ENCODE data around the gene CD177.
"Not testable (repeated sequence)": the region's sequence is repeated elsewhere in the genome, so short reads cannot be mapped to it uniquely, and the experiment has no call there.

The CD177 gene

GRCh38 chr19:43367822-43368221 is 14.3 kb downstream of the CD177 start:
- Histone ChIP-seq H3K79me2 (no peaks in the 10 kb centered on the region), H3K9ac (no peak overlapping the region), H3K27ac (no peak overlapping the region), H3K9me3 (ENCODE audit: control insufficient read depth, low read length) (no peaks in the 10 kb centered on the region), H2AFZ (no peak overlapping the region), H3K27me3 (ENCODE audit: control insufficient read depth, insufficient read depth, low read length) (no peaks in the 10 kb centered on the region), H3K4me2 (ENCODE audit: low read length) (no peak overlapping the region), H3K4me3 (ENCODE audit: low read depth, low read length) (no peak overlapping the region), H3K4me1 (no peaks in the 10 kb centered on the region), H3K36me3 (ENCODE audit: control insufficient read depth, insufficient read depth, low read length) (no peaks in the 10 kb centered on the region)
- no peak for TF ChIP-seq CTCF (IDR thresholded peaks at IDR 0.05)

DNA sequence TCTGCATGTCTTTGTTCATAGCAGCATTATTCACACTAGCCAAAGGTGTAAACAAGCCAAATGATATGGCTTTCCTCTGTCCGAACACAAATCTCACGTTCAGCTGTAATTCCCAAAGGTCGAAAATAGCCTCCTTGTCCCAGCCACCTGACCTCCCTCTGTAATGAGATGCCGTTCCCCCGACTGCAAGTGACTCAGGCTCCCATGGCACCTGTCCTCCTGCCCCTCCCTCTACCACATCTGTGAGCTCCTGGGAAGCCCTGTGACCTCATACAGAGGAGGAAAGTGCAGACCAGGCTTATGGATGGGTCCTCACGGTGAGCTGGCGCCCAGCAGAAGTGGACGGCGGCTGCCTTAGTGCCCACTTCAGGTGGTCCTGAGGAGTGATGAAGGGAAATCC is 15.4 kb downstream of the CD177 start:
- H3K9ac ChIP-seq; H3K36me3 ChIP-seq (ENCODE audit: control insufficient read depth, insufficient read depth, low read length); H3K4me1 ChIP-seq; H3K27ac ChIP-seq; H3K79me2 ChIP-seq; H2AFZ ChIP-seq; H3K9me3 ChIP-seq (ENCODE audit: control insufficient read depth, low read length); H3K4me2 ChIP-seq (ENCODE audit: low read length); H3K4me3 ChIP-seq (ENCODE audit: low read depth, low read length); H3K27me3 ChIP-seq (ENCODE audit: control insufficient read depth, insufficient read depth, low read length): not testable (repeated sequence)

- H2AFZ ChIP-seq: no peak overlapping the region
These were observed 18.4 kb downstream of the CD177 start for GRCh38 chr19:43371909-43372308.

DNA sequence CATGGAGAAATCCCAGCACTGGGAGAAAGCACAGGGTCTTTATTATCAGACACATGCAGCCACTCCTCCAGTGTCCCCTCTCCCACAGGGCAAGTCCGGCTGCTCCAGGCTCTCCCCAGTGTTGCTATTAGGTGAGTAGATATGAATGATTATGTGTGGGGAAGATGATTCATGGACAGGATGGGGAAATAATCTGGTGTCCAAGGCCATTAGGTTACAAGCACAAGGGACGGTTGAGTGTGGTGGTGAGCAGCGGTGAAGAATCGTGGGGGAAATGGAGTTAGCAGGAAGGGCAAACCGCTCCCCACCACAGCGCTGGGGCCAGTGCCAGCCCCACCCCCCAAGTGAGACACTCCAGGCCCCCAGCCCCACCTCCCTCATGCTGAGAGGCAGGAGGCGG is 19.0 kb downstream of the CD177 start:
- Histone ChIP-seq H3K36me3 (ENCODE audit: control insufficient read depth, insufficient read depth, low read length) (no peaks in the 10 kb centered on the region), H3K9ac (no peak overlapping the region), H3K4me1 (no peaks in the 10 kb centered on the region), H3K4me2 (ENCODE audit: low read length) (no peak overlapping the region), H3K79me2 (no peaks in the 10 kb centered on the region), H3K27me3 (ENCODE audit: control insufficient read depth, insufficient read depth, low read length) (no peaks in the 10 kb centered on the region), H3K27ac (no peak overlapping the region), H3K9me3 (ENCODE audit: control insufficient read depth, low read length) (no peaks in the 10 kb centered on the region), H3K4me3 (ENCODE audit: low read depth, low read length) (no peak overlapping the region), H2AFZ (no peak overlapping the region)
- no peak for TF ChIP-seq CTCF (IDR thresholded peaks at IDR 0.05)

More at GRCh38 chr19:43371909-43372308, 18.4 kb downstream of the CD177 start:
- TF ChIP-seq CTCF (IDR thresholded peaks at IDR 0.05): no peak
- Histone ChIP-seq H3K4me3 (ENCODE audit: low read depth, low read length) (no peak overlapping the region), H3K9ac (no peak overlapping the region), H3K4me2 (ENCODE audit: low read length) (no peak overlapping the region), H3K79me2 (no peaks in the 10 kb centered on the region), H3K36me3 (ENCODE audit: control insufficient read depth, insufficient read depth, low read length) (no peaks in the 10 kb centered on the region), H3K27ac (no peak overlapping the region), H3K4me1 (no peaks in the 10 kb centered on the region), H3K27me3 (ENCODE audit: control insufficient read depth, insufficient read depth, low read length) (no peaks in the 10 kb centered on the region), H3K9me3 (ENCODE audit: control insufficient read depth, low read length) (no peaks in the 10 kb centered on the region)

DNA sequence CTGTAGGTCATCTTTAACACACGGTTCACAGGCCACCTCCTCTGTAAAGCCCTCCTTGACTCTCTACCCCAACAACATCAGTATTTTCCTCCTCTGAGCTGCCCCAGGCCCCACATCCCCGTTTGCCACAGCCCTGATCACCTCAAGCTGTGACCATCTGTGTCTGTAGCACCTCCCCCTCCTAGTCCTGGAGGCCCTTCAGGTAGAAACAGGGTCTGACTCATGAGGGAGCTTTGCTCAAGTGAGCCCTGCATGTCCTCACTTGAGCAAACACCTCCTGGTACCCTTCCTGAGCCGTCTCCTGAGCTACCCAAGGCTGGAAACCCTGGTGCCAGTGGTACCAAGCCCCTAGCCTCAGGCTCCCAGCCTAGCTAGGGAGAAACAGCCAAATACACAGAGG is 24.1 kb downstream of the CD177 start:
- not testable (repeated sequence) for H3K27me3 ChIP-seq (ENCODE audit: control insufficient read depth, insufficient read depth, low read length); H3K4me1 ChIP-seq

GRCh38 chr19:43380008-43380407 is 26.5 kb downstream of the CD177 start:
- H3K4me3 ChIP-seq (ENCODE audit: low read depth, low read length): no peak overlapping the region
- no peaks in the 10 kb centered on the region for H3K4me1 ChIP-seq
- no peaks in the 10 kb centered on the region for H3K79me2 ChIP-seq
- H3K27ac ChIP-seq: no peak overlapping the region
- H3K9ac ChIP-seq: no peak overlapping the region
- no peaks in the 10 kb centered on the region for H3K9me3 ChIP-seq (ENCODE audit: control insufficient read depth, low read length)
- no peaks in the 10 kb centered on the region for H3K36me3 ChIP-seq (ENCODE audit: control insufficient read depth, insufficient read depth, low read length)
- no peak overlapping the region for H3K4me2 ChIP-seq (ENCODE audit: low read length)
- no peak overlapping the region for H2AFZ ChIP-seq
- no peak for TF ChIP-seq CTCF (IDR thresholded peaks at IDR 0.05)
- H3K27me3 ChIP-seq (ENCODE audit: control insufficient read depth, insufficient read depth, low read length): no peaks in the 10 kb centered on the region

More for the DNA sequence above, 24.1 kb downstream of the CD177 start:
- H3K79me2 ChIP-seq; H3K36me3 ChIP-seq (ENCODE audit: control insufficient read depth, insufficient read depth, low read length); H3K4me3 ChIP-seq (ENCODE audit: low read depth, low read length); H2AFZ ChIP-seq; H3K4me2 ChIP-seq (ENCODE audit: low read length); H3K9ac ChIP-seq; H3K27ac ChIP-seq; H3K9me3 ChIP-seq (ENCODE audit: control insufficient read depth, low read length): not testable (repeated sequence)

All from parathyroid adenoma (tissue), 2 donors.